Measurements from ENCODE around the gene METTL16.

- no peak for TF ChIP-seq POLR2A (IDR thresholded peaks at IDR 0.05)
- no peak for TF ChIP-seq CTCF (IDR thresholded peaks at IDR 0.05)
Measured at GRCh38 chr17:2398182-2398581, 113.5 kb downstream of the METTL16 start.
